K562 (cell line): ENCODE results near the gene GMEB2. TPM values are rescaled to one million over a fixed set of nuclear protein-coding genes. Genes with fewer than 3 reads are reported as not detected.

Experiments
- ATAC-seq: fragments of 200-7000 bp; cut with Tn5 transposase; 3 replicates; pipeline ENCODE4 v1.9.1; 2020; ENCODE audit warnings: moderate library complexity
- BruUV-seq: library from RNA; stranded (reverse); fragments of 400-500 nt; replicated peaks from 2 replicates; lab custom pipeline; 2021; lab: Mats Ljungman, UMichigan
- CTCF ChIA-PET: fragments of 300-600 bp; formaldehyde crosslinking; extraction: SDS; loops from one replicate; lab custom pipeline; 2021; ENCODE audit warnings: low intra/inter-chr PET ratio; lab: Yijun Ruan, JAX
- POLR2A ChIA-PET: fragments of 300-600, 350-650 bp; sonication (Branson Sonifier 250); formaldehyde crosslinking; extraction: SDS; loops from one replicate; lab custom pipeline; 2021; ENCODE audit warnings: antibody characterized with exemption, inconsistent platforms; lab: Yijun Ruan, JAX
- DNase-seq, 4 experiments: peaks; one replicate each; pipeline versions ENCODE4 v3.0.0 to v3.0.0-alpha.2; 2011 to 2018; ENCODE audit warnings: low spot score in 3 of 4, mixed read lengths in 3 of 4; ENCODE audit errors: extremely low read depth in 1 of 4
- FAIRE-seq: peaks from 2 replicates; lab custom pipeline; 2011; peaks lifted over from hg19 to GRCh38; lab: Jason Lieb, UNC
- H2AFZ ChIP-seq: 2 replicates; pipeline ENCODE4 v1.6.0; 2011; ENCODE audit warnings: low read depth, low read length, control low read depth, inconsistent platforms
- H3K27ac ChIP-seq: fragments of 200-600 bp; 3 replicates; pipeline ENCODE4 v1.8.0; 2011; ENCODE audit warnings: low read depth, mild to moderate bottlenecking, control low read depth, inconsistent platforms, low read length, moderate library complexity, mixed read lengths; ENCODE audit errors: extremely low read depth
- H3K27me3 ChIP-seq, 2 experiments: fragments of 300-600 bp in 1 of 2; 2 replicates in 1 of 2; 3 replicates in 1 of 2; pipeline versions ENCODE4 v1.6.0 to v1.8.0; 2011; ENCODE audit warnings: inconsistent platforms in 2 of 2, low read length in 2 of 2, mild to moderate bottlenecking in 1 of 2, mixed read lengths in 1 of 2, moderate library complexity in 1 of 2; ENCODE audit not compliant: control insufficient read depth in 2 of 2, insufficient read depth in 2 of 2
- H3K36me3 ChIP-seq: fragments of 300-600 bp; 3 replicates; pipeline ENCODE4 v1.8.0; 2011; ENCODE audit warnings: mild to moderate bottlenecking, low read length, inconsistent platforms; ENCODE audit not compliant: control insufficient read depth, insufficient read depth
- H3K4me1 ChIP-seq, 2 experiments: fragments of 200-600 bp in 1 of 2; replicated peaks in 1 of 2; 2 replicates in 1 of 2; 3 replicates in 1 of 2; pipeline versions ENCODE4 v1.5.1 to v1.8.0; 2011; ENCODE audit warnings: inconsistent platforms in 2 of 2, low read length in 2 of 2, mild to moderate bottlenecking in 1 of 2, mixed read lengths in 1 of 2, moderate library complexity in 1 of 2; ENCODE audit not compliant: control insufficient read depth in 2 of 2, insufficient read depth in 2 of 2
- H3K4me2 ChIP-seq: 2 replicates; pipeline ENCODE4 v1.6.1; 2011; ENCODE audit warnings: low read length, control low read depth, inconsistent platforms, mixed read lengths; ENCODE audit not compliant: insufficient read depth
- H3K4me3 ChIP-seq: fragments of 200-600 bp; sonication (generic), shearing (Covaris generic); 2 replicates; pipeline ENCODE4 v1.5.1; 2016; ENCODE audit warnings: control low read depth, inconsistent platforms
- H3K79me2 ChIP-seq: fragments of 200-600 bp; 3 replicates; pipeline ENCODE4 v1.8.0; 2011; ENCODE audit warnings: low read length, inconsistent platforms; ENCODE audit not compliant: control insufficient read depth, insufficient read depth
- H3K9ac ChIP-seq, 2 experiments: 2 replicates each; pipeline versions ENCODE4 v1.6.0 to v1.6.1; 2011; ENCODE audit warnings: low read depth in 2 of 2, low read length in 2 of 2, control low read depth in 1 of 2, inconsistent platforms in 1 of 2, mild to moderate bottlenecking in 1 of 2, mixed read lengths in 1 of 2; ENCODE audit not compliant: insufficient read depth in 1 of 2
- H3K9me1 ChIP-seq: one replicate; pipeline ENCODE4 v1.6.0; 2011; ENCODE audit warnings: inconsistent platforms, mild to moderate bottlenecking, low read length, moderate library complexity; ENCODE audit not compliant: control insufficient read depth, insufficient read depth
- H3K9me3 ChIP-seq: replicated peaks from 2 replicates; pipeline ENCODE4 v1.5.1; 2011; ENCODE audit warnings: low read depth, low read length, inconsistent platforms; ENCODE audit not compliant: control insufficient read depth, insufficient read depth
- H4K20me1 ChIP-seq: replicated peaks from 2 replicates; pipeline ENCODE4 v1.6.1; 2011; ENCODE audit warnings: low read length, inconsistent platforms, mixed read lengths; ENCODE audit not compliant: control insufficient read depth, insufficient read depth
- FOS ChIP-seq: IDR thresholded peaks from 3 replicates; pipeline ENCODE4 v1.6.1; 2011; ENCODE audit not compliant: insufficient read length; ENCODE audit errors: extremely low read depth
- POLR2G ChIP-seq: fragments of 200-400 bp; formaldehyde crosslinking; IDR thresholded peaks from 2 replicates; pipeline ENCODE4 v1.6.1; 2017; ENCODE audit warnings: low read depth, mild to moderate bottlenecking, antibody characterized with exemption, low read length, moderate library complexity
- RBM25 ChIP-seq: fragments of 200-400 bp; formaldehyde crosslinking; IDR thresholded peaks from 2 replicates; pipeline ENCODE4 v1.6.1; 2018; ENCODE audit warnings: low read length, low read depth, moderate library complexity; ENCODE audit not compliant: severe bottlenecking
- WGBS: fragments of 100-300 bp; shearing (Covaris generic); methylation state at CpG from one replicate; pipeline ENCODE4 v1.1.6; 2016; ENCODE audit warnings: low coverage, mixed read lengths; ENCODE audit not compliant: insufficient coverage; ENCODE audit errors: missing lambda C conversion rate; 5-methylcytosine and 5-hydroxymethylcytosine counted together
- in situ Hi-C: fragments of 300-500 bp; cut with MboI; formaldehyde crosslinking; loops from 4 replicates; pipeline ENCODE4 v1.15.0; 2018; ENCODE audit warnings: inconsistent platforms, mixed read lengths
- intact Hi-C: fragments of 100-400 bp; cut with micrococcal nuclease; formaldehyde crosslinking; loops from 2 replicates; pipeline ENCODE4 v1.14.2; 2022
- polyA plus RNA-seq, 8 experiments: library from polyadenylated mRNA; depleted of rRNA in 4 of 8; stranded (reverse) in 5 of 8; unstranded in 3 of 8; fragments of >200 nt; fragmentation: Nextera tagmentation in 2 of 8; fragmentation: Illumina TruSeq in 1 of 8; extraction: Ambion mirVana in 2 of 8; extraction: Trizol in 1 of 8; gene quantifications; 2 replicates each; pipeline versions ENCODE4 v1.2.1 to v1.2.3, GENCODE V29; 2011 to 2014; ENCODE audit warnings: inconsistent platforms in 1 of 8, missing spikeins in 1 of 8
- total RNA-seq, 7 experiments: library from RNA; depleted of rRNA in 6 of 7; stranded (reverse); fragments of >200 nt in 6 of 7; fragmentation: Illumina TruSeq in 2 of 7; extraction: Trizol in 2 of 7; gene quantifications; 2 replicates each; pipeline versions ENCODE4 v1.2.1 to v1.2.3, GENCODE V29; 2011 to 2021; ENCODE audit warnings: low replicate concordance in 1 of 7

Gene GMEB2
- total and polyA plus RNA-seq, 9 of the 15 experiments (the other 6 are each of a cell fraction or from before 2014, with no cell fraction given) = 0.03 to 13.9 (median 6.3) TPM

DNA sequence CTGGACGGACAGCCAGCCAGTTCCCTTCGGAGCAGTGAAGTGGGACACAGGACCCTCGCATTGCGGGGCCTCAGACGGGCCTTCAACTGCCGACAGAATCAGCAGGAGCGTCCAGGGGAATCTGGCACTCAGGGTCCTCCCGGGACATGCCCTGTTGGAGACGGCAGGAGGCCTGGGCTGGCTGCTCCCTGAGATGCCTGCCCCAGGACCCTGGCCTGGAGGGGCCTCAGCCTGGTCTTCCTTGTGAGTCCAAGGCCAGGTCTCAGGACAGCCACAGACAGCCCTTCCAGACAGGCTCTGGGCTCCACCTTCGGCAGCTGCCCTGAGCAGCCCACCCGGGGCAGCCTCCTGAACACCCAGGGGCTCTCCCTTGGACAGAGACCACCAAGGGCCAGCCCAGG lies 38.3 kb downstream of the GMEB2 start:
- Histone ChIP-seq H4K20me1 (no peaks in the 10 kb centered on the region), H3K36me3 (peaks cover 39% of the 10 kb centered on the region; the same call in 1 of the 3 replicates), H3K4me1 (peaks cover 0 to 21% of the 10 kb centered on the region in 2 experiments; a peak in 1 of 5 replicates), H3K27ac (no peak overlapping the region), H3K27me3 (peaks cover 0 to 14% of the 10 kb centered on the region in 2 experiments; a peak in 2 of 5 replicates), H3K4me2 (no peak overlapping the region), H3K79me2 (no peaks in the 10 kb centered on the region), H2AFZ (no peak overlapping the region), H3K9me3 (no peaks in the 10 kb centered on the region), H3K9me1 (no peaks in the 10 kb centered on the region), H3K9ac (peak overlapping the region in 1 of 2 experiments; percentile 68; a peak in 1 of 4 replicates), H3K4me3 (no peak overlapping the region)
- intact Hi-C loops = no loop called here
- peak; percentile 23; the same call in 2 of the 3 replicates for ATAC-seq
- WGBS = 87% methylated on average over 11 of the region's 11 CpGs
- TF ChIP-seq FOS (no peak), POLR2G (peak; percentile 52; the same call in 1 of the 2 replicates)
- CTCF ChIA-PET = no interaction called here
- no peak for DNase-seq
- no peak for FAIRE-seq
- POLR2A ChIA-PET = interaction anchor here (1.1 to 1.2 kb wide), 3 partner anchors 10 to 14 kb away, joined by 3 to 5 read pairs (median 3); no protein-coding TSS in a partner anchor
- in situ Hi-C loops = no loop called here
- BruUV-seq = no TSS peak

DNA sequence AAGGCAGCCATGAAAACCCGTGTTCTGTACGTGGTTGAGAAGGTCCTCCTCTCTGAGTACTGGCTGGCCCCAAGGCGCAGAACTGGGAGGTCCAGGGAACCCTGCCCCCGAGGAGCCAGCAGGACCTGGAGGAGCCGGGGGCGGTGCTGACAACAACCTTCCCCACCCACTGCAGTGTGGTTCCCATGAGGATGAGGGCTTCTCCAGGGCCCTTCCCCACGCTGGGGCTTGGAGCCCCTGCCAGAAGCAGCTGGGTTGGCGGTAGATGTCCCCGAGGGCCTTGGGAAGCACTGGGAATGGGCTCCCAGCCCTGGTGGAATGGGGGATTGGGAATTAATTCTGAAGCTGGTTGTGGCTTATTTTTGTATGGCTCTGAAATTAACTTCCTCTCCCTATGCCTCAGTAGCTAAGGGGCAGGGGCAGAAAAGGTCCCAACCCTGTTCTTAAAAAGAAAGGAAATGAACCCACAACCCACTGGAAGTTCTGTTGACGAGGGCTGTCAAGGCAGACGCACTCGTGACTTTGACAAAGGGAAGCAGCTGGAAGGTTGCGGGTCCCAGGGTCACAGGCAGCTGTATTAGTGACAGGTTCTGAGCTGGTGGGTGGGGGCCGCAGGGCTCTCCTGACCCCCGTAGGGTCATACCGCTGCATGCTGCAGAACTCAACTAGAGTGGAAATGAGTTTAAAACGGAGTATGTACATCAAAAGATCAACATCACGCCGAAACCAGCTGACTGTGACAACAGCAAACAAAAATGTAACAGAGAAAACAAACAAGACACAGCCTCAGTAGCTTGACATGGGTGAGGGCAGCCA lies 38.9 kb downstream of the GMEB2 start:
- H3K79me2 ChIP-seq = no peaks in the 10 kb centered on the region
- ATAC-seq = no peak

More for the DNA sequence above, 38.9 kb downstream of the GMEB2 start:
- no peak for TF ChIP-seq RBM25
- TSS peak; percentile 54 for BruUV-seq
- Histone ChIP-seq H3K9me3 (no peaks in the 10 kb centered on the region), H3K4me3 (no peak overlapping the region), H3K36me3 (peaks cover 34% of the 10 kb centered on the region; the same call in 1 of the 3 replicates), H3K27me3 (peaks cover 0 to 14% of the 10 kb centered on the region in 2 experiments; a peak in 2 of 5 replicates), H2AFZ (no peak overlapping the region), H3K27ac (no peak overlapping the region), H3K9me1 (no peaks in the 10 kb centered on the region), H3K4me2 (no peak overlapping the region), H3K9ac (peak overlapping the region in 1 of 2 experiments; percentile 11; a peak in 1 of 4 replicates), H3K4me1 (peaks cover 0 to 23% of the 10 kb centered on the region in 2 experiments; a peak in 3 of 5 replicates), H4K20me1 (no peaks in the 10 kb centered on the region)
- ChIA-PET CTCF (no interaction called here), POLR2A (interaction anchor here (1.1 to 1.2 kb wide), 3 partner anchors 10 to 15 kb away, joined by 3 to 5 read pairs (median 3); no protein-coding TSS in a partner anchor)
- intact Hi-C loops = no loop called here
- WGBS = 58% methylated on average over 19 of the region's 19 CpGs
- DNase-seq (no peak), FAIRE-seq (no peak)
- in situ Hi-C loops = no loop called here
